GM19455 (cell line): ENCODE measurements around the gene SLC13A3.

Source experiments
- ATAC-seq: cut with Tn5 transposase; IDR thresholded peaks from one replicate; pipeline ENCODE4 v1.9.1; 2021; ENCODE audit not compliant: unreplicated experiment

The SLC13A3 gene

GRCh38 chr20:46582648-46583047, 68.6 kb downstream of the SLC13A3 start:
- ATAC-seq, result no peak

- no peak for ATAC-seq
Observed at GRCh38 chr20:46581391-46581790, 69.9 kb downstream of the SLC13A3 start.

- no peak for ATAC-seq
Observed at GRCh38 chr20:46580613-46581205, 70.5 kb downstream of the SLC13A3 start.

GRCh38 chr20:46578745-46579144, 72.5 kb downstream of the SLC13A3 start:
- no peak for ATAC-seq

- ATAC-seq, result no peak
Observed at GRCh38 chr20:46576774-46577395, 74.4 kb downstream of the SLC13A3 start.

GRCh38 chr20:46575937-46576461, 75.3 kb downstream of the SLC13A3 start:
- no peak for ATAC-seq

GRCh38 chr20:46575394-46575793, 75.9 kb downstream of the SLC13A3 start:
- ATAC-seq, result no peak

GRCh38 chr20:46573788-46574584, 77.3 kb downstream of the SLC13A3 start:
- ATAC-seq, result no peak

- ATAC-seq, result no peak
Observed at GRCh38 chr20:46573234-46573633, 78.0 kb downstream of the SLC13A3 start.

GRCh38 chr20:46572790-46573189, 78.5 kb downstream of the SLC13A3 start:
- ATAC-seq, result no peak

GRCh38 chr20:46572153-46572552, 79.1 kb downstream of the SLC13A3 start:
- no peak for ATAC-seq

GRCh38 chr20:46571418-46571817, 79.8 kb downstream of the SLC13A3 start:
- no peak for ATAC-seq

- no peak for ATAC-seq
Observed at GRCh38 chr20:46570956-46571355, 80.3 kb downstream of the SLC13A3 start.

GRCh38 chr20:46569961-46570360, 81.3 kb downstream of the SLC13A3 start:
- ATAC-seq, result no peak

GRCh38 chr20:46568570-46569129, 82.6 kb downstream of the SLC13A3 start:
- ATAC-seq, result no peak

GRCh38 chr20:46566125-46566524, 85.1 kb downstream of the SLC13A3 start:
- ATAC-seq, result no peak

GRCh38 chr20:46564241-46564957, 86.9 kb downstream of the SLC13A3 start:
- ATAC-seq, result no peak

GRCh38 chr20:46563860-46564221, 87.4 kb downstream of the SLC13A3 start:
- ATAC-seq, result no peak

GRCh38 chr20:46563170-46563859, 87.9 kb downstream of the SLC13A3 start:
- no peak for ATAC-seq

- no peak for ATAC-seq
Observed at GRCh38 chr20:46562373-46563169, 88.7 kb downstream of the SLC13A3 start.
